DLD1 (cell line): ENCODE data around the gene ENPP3.

Experiments used
- in situ Hi-C: cut with HindIII; loops from 2 replicates; pipeline ENCODE4 v1.10.0; 2017; ENCODE audit warnings: low sequenced_read_pairs

The ENPP3 gene

DNA sequence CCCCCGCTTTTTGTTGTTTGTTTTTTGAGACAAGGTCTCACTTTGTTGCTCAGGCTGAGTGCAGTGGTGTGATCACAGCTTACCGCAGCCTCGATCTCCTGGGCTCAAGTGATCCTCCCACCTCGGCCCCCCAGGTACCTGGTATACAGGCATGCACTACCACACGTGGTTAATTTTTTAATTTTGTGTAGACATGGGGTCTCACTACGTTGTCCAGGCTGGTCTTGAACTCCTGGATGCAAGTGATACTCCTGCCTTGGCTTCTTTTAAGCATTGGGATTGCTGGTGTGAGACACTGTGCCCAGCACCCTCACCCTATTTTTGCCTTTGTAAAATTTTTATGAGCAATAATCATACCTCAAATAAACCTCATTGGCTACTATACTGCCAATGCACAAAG lies 5.5 kb downstream of the ENPP3 start:
- in situ Hi-C loops, result no loop called here

GRCh38 chr6:131642987-131643611 lies 6.0 kb downstream of the ENPP3 start:
- in situ Hi-C loops, result no loop called here

- in situ Hi-C loops, result no loop called here
Measured at GRCh38 chr6:131643855-131644460, 6.9 kb downstream of the ENPP3 start.

- in situ Hi-C loops, result no loop called here
Measured at GRCh38 chr6:131644921-131645320, 7.8 kb downstream of the ENPP3 start.

DNA sequence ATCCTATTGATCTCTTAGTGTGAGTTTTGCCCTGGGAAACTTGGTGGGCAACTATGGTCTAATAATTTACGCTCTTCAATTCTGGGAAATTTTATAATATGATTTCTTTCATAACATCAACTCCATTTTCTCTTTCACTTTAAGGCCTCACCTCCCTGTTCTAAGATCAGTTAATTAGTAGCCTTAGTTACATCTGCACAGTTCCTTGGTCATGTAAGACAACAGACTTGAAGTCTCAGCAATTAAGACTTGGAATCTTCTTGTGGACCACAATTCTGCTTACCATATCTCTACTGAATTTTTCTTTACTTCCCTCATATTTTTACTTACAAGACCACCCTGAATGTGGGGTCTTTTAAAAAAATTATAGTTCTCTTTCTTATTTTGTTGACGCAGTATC lies 8.7 kb downstream of the ENPP3 start:
- in situ Hi-C loops, result no loop called here

DNA sequence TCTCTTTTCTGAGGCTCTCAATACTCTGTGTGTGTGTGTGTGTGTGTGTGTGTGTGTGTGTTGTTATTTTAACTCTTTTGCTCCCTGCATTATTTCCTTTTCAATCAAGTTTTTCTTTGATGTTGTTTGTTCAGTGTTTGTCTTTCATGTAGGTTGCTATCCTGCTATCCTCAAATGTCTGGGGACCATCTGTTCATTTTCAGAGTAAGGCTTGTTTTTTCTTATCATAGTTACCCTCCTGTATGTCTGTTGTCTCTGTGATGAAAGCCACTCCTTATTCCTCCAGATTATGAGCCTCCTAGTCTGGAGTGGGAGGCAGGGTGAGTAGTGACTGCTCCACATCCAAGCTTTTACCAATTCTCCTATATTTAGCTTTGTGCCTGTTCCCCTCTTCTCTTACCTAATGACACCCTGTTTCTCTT lies 9.2 kb downstream of the ENPP3 start:
- in situ Hi-C loops, result no loop called here

GRCh38 chr6:131651782-131652181 lies 14.7 kb downstream of the ENPP3 start:
- in situ Hi-C loops, result no loop called here

- in situ Hi-C loops, result no loop called here
Measured at GRCh38 chr6:131652472-131652871, 15.4 kb downstream of the ENPP3 start.

DNA sequence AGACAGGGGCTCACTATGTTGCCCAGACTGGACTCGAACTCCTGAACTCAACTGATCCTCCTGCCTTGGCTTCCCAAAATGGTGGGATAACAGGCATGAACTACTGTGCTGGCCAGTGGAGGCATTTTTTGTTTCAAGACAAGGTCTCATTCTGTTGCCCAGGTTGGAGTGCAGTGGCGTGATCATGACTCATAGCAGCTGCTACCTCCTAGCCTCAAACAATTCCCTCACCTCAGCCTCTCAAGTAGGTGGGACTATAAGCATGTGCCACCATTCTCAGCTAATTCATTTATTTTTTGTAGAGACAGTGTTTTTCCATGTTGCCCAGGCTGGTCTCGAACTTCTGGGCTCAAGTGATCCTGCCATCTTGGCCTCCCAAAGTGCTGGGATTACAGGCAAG lies 17.2 kb downstream of the ENPP3 start:
- in situ Hi-C loops, result no loop called here

- in situ Hi-C loops, result no loop called here
Measured at GRCh38 chr6:131655387-131655786, 18.3 kb downstream of the ENPP3 start.

DNA sequence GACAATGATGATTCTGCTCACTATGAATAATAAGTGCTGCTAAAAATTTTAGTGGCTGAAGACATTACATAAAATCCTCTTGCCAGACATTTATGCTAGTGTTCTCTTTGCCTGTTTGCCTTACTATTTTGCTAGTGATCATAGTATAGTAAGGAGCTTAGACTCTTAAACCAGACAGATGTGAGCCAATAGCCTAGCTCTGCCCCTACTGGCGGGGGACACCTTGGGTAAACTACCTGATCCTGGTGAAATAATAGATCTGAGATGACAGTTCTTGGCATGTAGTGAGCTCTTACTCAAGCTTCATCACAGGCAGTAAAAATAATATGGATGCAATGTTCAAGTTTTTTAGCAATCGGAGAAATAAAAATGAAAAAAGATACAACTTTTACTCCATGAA lies 18.8 kb downstream of the ENPP3 start:
- in situ Hi-C loops, result no loop called here

- in situ Hi-C loops, result no loop called here
Measured at GRCh38 chr6:131656667-131657066, 19.6 kb downstream of the ENPP3 start.

GRCh38 chr6:131657222-131657621 lies 20.1 kb downstream of the ENPP3 start:
- in situ Hi-C loops, result no loop called here

GRCh38 chr6:131657630-131658111 lies 20.6 kb downstream of the ENPP3 start:
- in situ Hi-C loops, result no loop called here

GRCh38 chr6:131658287-131658686 lies 21.2 kb downstream of the ENPP3 start:
- in situ Hi-C loops, result no loop called here

DNA sequence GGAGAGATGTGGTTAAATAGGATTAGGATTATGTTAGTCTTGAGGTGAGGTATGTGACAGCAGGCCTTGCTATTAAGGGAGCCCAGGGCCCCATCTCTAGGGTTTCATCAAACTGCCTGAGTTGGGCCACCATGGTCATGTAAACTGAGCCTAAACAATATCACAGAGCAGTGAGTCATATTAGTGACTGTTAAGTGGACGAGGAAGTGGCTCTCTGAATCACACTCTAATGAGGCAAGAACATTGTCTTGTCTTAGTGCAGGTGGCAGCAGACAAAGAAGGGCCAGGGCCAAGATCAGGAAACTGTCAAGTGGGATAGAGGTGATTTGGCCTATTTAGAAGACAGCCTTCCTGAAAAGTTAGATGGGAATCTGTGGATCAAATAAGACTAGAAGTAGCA lies 23.1 kb downstream of the ENPP3 start:
- in situ Hi-C loops, result no loop called here

DNA sequence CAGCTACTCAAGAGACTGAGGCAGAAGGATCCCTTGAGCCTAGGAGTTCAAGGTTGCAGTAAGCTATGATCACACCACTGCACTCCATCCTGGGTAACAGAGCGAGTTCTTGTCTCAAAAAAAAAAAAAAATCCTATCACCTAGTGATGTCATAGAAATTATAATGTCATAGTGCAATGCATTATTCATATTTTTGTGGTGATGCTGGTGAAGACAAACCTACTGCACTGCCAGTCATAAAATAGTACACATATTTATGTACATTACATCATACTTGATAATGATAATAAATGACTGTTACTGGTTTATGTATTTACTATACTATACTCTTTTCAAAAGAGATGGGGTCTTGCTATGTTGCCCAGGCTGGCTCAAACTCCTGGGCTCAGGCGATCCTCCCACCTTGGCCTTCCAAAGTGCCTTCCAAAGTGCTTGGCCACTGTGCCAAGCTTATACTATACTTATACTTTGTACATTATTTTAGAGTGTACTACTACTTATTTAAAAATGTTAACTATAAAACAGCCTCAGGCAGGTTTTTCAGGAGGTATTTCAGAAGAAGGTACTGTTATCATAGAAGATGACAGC lies 26.6 kb downstream of the ENPP3 start:
- in situ Hi-C loops, result no loop called here

DNA sequence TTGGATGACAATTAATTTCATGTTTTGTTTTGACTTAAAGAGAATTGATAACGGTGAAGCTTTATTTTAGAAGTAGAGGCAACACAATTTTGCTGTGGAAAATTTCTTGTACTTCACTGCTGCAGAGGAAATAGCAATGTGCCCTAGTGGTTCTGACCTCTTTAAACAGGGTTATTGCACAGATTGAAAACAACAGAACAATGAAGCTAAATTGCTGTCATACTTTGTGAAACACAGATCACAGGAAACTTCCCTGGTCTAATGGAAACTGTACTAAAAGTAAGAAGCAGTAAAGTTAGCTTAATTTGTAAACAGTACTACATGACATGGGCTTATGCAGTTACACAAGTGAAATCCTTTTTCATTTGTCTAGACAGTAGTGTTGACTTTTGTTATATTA lies 32.8 kb downstream of the ENPP3 start:
- in situ Hi-C loops, result no loop called here

DNA sequence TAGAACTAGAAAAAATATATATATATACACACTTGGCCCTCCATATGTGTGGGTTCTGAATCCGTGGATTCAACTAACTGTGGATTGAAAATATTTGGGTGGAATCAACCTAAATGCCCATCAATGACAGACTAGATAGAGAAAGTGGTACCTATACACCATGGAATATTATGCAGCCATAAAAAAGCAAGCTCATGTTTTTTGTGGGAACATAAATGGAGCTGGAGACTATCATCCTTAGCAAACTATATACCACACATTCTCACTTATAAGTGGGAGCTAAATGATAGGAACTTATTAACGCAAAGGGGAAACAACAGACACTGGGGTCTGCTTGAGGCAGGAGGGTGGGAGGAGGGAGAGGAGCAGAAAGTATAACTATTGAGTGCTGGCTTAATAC lies 36.1 kb downstream of the ENPP3 start:
- in situ Hi-C loops, result no loop called here

- in situ Hi-C loops, result no loop called here
Measured at GRCh38 chr6:131678442-131678841, 41.3 kb downstream of the ENPP3 start.

DNA sequence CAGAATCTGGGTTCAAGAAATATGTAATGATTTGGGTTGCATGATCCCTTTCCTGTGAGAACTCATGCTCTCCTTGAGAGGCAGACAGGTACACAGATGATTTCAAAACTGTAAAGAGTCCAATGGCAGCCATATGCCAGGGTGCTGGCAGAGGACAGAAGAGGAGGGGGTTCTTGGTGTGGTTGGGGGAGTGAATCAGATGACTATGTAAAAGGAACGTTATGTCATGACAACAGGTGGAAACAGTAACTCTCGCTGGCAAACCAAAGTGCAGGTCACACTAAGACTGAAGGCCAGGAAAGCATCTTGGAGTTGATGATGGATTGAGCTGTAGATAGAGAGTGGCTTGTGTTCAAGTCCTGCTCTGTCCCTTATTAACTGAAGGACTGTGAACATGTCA lies 43.8 kb downstream of the ENPP3 start:
- in situ Hi-C loops, result no loop called here

GRCh38 chr6:131681585-131681984 lies 44.5 kb downstream of the ENPP3 start:
- in situ Hi-C loops, result no loop called here
